HG03108 (cell line): ENCODE results near the gene EEFSEC.

Experiments used
- ATAC-seq: cut with Tn5 transposase; IDR thresholded peaks from one replicate; pipeline ENCODE4 v1.9.1; 2021; ENCODE audit warnings: moderate library complexity; ENCODE audit not compliant: unreplicated experiment

EEFSEC gene

GRCh38 chr3:128434524-128434923 is 281.2 kb downstream of the EEFSEC start:
- no peak for ATAC-seq

DNA sequence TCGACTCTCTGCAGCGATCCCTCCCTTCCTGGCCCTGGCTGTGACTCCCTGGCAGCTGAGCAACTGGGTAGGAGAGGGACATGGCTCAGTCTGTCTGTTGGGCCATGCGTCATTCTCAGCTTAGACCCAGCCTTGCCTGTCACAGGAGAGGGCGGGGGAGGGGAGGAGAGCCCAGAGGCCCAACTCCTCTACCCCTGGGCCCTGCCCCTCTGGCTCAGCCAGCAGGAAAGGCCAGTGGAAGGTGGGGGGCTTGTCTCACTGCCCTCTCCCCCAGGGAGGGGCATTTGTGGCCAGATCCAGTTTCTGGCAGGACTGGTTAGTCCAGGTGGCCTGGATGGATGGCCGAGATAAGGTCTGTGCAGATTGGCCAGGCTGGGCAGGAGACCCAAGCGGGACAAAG is 281.8 kb downstream of the EEFSEC start:
- no peak for ATAC-seq

DNA sequence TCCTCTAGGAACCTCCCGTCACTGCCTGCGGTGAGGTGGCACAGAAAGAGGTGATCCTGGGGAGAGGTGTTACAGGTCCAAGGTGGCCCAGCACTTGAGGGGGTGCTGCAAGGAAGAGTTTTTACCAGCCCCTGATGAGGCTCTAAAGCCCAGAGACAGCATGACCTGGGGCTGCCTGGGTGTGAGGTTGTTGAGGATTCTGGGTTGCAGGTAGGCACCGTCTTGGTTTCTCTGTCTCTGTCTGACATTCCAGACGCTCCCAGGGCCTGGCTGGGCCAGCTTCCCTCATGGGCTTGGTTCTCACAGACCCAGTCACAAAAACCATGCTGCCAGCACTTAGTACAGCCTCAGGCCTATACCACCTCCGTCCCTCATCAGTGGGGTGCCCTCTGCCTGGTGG is 282.3 kb downstream of the EEFSEC start:
- ATAC-seq = no peak

- ATAC-seq = no peak
These were observed 282.9 kb downstream of the EEFSEC start for GRCh38 chr3:128436214-128436613.

DNA sequence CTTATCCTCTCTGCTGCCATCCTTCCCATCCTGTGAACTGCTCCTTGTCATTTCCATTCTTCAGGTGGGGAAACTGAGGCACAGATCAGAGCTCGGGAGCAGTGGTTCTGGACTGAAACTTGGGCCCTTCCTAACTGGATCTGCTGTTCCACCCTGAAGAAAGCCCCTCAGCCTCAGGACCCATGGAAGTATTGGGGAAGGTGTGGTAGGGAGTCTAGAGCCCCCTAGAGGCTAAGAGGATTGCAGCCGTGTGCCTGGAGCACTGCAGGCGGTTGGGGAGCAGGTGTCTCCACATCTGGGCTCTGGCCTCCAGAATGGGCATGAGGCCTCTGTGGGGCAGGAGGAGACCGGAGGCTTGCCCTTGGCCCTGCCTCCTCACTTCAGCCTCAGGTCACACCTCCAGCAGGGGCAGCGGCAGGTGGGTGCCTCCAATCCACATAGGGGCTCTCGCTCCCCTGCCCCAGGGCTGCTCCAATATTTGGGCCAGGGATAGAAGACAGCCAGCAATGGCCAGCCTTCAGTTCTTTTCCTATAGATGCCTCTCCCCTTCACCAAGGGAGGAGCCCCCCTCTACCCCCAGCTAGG is 285.3 kb downstream of the EEFSEC start:
- no peak for ATAC-seq

- no peak for ATAC-seq
These were observed 285.9 kb downstream of the EEFSEC start for GRCh38 chr3:128439226-128439625.

DNA sequence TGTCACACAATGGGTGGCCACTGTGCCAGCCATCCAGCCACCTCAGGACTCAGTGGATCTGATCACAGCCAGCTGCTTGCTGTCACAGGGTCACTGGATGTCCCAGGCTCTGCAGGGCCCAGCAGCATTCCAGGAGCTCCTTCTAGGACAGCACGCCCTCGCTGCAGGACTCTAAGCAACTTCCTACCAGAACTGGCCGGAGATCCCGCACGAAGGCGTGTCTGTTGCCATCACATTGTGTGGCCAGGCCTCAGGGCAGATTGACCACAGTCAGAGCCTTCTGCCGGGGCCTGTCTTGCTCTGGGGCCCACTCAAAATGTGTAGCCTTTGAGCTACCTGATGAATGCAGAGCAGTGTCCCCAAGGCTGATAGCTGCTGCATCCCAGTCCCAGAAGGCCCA is 288.8 kb downstream of the EEFSEC start:
- ATAC-seq = no peak

- ATAC-seq = no peak
These were observed 289.7 kb downstream of the EEFSEC start for GRCh38 chr3:128442949-128443348.

DNA sequence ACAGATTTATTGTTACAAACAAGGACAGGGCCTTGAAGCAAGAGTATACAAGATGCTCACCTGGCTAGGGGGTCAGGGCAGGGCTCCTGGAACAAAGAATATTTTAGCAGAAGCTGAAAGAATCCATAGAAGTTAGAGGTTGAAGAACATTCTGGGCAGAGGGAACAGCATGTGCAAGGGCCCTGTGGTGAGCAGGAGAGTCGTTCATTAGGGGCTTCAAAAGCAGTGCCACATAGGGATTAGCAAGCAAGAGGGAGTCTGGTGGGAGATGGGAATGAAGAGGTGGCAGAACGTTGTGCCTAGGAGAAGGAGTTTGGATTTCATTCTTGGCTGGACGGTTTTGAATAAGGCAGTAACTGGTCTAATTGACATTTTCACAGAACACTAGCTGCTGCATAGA is 290.5 kb downstream of the EEFSEC start:
- ATAC-seq = no peak

GRCh38 chr3:128445357-128445756 is 292.1 kb downstream of the EEFSEC start:
- no peak for ATAC-seq

- ATAC-seq = no peak
These were observed 293.5 kb downstream of the EEFSEC start for GRCh38 chr3:128446821-128447220.

DNA sequence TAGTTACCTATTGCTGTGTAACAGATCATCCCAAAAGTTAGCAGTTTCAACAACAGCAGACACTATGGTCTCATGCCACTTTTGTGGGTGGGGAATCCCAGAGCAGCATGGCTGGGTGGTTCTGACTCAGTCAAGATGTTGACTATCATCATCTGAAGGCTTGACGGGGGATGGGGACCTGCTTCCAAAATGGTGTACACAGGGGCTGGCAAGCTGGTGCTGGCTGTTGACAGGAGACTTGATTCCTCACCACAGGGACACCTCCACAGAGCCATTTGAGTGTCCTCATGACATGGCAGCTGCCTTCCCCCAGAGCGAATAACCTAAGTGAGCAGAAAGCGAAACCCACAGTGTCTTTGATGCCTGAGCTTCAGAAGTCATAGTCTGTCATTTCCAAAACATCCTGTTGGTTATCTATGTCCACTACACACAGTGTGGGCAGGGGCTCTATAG is 294.3 kb downstream of the EEFSEC start:
- ATAC-seq = no peak

DNA sequence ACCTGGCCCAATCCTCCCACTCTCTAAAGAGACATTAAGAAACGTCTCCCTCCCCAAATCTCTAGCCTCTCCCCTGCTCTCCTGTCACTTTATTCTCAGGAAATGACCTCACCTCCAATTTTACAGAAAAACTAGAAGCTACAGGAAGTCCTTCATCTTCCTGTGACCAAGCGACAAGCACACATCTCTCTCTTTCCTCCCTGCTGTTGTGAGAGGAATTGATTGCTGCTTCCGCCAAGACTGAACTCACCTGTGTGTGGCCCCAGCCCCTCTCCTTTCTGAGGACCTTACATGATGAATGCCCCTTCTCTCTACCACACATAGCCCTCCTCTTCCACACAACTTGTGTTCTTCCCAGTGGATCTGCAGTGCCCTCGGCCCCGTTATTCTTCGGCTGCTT is 295.2 kb downstream of the EEFSEC start:
- no peak for ATAC-seq

DNA sequence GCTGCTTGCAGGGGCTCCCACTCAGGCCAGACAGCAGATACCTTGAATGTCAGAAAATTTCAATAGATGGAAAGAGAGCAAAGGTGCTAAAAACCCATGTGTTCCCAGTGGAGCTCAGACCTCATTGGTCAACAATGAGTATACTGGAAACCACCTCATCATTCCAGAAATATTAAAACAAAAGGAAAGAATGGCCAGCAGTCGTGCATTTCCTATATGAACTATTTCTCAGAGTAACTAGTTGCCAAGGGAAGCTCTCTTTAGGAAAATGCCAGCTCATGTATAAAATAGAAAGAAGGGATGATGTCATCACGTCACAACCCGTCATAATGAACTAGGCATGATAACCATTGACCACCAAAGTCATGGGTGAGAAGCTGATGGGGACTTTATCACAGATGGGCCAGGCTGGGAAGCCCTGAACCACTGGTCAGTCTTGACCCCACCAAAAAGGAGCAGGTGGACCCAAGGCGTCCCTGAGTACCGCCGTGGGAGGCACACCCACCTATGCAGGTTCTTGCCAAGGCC is 295.9 kb downstream of the EEFSEC start:
- no peak for ATAC-seq

DNA sequence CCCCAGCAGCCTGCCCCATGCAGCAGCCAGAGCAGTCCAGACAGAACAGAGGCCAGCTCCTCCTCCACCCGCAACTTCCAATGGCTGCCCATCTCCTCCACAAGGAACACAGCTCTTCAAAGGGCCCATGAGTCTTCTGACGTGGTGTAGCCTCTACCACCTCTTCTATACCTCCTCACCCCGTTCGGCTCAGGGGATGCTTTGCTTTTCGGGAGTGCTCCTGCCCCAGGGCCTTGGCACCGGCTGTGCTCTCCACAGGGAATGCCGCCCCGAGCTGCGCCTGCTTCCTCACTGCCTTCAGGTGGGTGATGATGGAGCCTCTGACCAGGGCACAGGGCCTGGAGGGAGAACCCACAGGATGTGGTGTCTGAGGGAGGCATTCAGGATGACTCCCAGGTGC is 298.8 kb downstream of the EEFSEC start:
- no peak for ATAC-seq

GRCh38 chr3:128452678-128453275 is 299.5 kb downstream of the EEFSEC start:
- ATAC-seq = no peak

DNA sequence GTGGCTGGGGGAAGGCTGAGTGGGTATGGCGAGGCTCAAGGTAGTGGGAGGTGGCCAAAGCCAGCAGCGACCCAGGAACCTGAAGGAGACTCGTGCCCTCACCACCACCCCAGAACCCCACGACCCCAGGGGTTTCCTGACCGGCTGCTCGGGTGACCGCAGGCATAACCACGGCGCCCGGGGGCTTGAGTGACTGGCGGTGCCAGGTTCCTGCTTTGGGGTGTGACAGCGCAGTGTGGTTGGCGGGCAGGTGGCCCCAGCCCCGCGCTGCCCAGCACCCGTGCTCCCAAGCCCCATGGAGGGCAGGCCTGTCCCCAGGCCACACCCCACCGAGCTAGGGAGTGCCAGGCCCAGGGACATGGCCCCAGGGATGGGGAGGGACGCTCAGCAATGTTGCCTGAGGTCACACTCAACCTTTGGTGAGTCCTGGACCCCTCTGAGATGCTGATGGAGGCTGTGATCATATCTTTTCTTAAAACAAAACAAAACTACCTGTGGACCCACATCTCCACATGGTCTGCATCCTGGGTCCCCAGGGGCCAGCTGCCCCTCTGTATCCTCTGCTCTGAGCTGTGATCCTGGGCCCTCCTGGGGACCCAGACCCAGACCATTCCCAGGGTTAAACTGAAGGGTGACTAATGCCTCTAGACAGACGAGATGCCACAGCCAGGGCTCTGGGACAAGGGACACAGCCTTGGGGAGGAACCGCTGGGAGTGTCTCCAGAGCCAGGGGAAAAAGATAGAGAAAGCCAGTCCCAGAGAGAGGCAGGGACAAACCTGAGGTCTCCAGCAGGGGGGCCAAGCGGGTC is 300.4 kb downstream of the EEFSEC start:
- no peak for ATAC-seq

DNA sequence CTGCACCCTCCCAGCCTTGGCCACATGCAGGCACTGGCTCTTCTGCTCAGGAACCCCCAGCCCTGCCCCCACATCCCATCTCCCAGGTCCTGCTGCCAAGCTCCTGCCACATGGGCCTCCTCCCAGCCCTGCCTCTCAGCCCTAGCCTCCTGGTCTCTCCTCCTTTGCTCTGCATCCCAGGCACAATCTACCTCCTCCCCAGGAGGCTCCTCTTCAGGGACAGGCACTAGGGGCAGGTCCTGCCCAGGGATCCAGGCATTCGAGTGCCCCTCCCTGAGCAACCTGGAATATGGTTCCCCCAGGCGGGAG is 301.0 kb downstream of the EEFSEC start:
- ATAC-seq = no peak

DNA sequence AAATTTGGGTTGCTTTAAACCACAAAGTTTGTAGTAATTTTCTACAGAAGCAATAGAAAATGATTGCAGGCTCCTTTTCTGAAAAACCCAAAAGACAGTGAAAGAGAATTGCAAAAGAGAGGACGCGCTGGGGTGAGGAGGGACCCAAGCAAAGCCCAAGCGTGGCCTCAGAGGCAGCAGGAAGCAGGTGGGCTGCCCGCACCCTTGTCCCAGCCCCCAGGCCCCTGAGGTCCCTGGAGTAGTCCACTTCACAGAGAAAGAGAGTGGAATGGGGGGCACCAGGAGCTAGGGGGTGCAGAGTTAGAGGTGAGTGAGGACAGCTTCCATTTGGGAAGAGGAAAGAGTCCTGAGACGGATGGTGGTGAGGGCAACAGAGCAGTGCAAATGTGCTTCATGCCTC is 301.8 kb downstream of the EEFSEC start:
- ATAC-seq = no peak

DNA sequence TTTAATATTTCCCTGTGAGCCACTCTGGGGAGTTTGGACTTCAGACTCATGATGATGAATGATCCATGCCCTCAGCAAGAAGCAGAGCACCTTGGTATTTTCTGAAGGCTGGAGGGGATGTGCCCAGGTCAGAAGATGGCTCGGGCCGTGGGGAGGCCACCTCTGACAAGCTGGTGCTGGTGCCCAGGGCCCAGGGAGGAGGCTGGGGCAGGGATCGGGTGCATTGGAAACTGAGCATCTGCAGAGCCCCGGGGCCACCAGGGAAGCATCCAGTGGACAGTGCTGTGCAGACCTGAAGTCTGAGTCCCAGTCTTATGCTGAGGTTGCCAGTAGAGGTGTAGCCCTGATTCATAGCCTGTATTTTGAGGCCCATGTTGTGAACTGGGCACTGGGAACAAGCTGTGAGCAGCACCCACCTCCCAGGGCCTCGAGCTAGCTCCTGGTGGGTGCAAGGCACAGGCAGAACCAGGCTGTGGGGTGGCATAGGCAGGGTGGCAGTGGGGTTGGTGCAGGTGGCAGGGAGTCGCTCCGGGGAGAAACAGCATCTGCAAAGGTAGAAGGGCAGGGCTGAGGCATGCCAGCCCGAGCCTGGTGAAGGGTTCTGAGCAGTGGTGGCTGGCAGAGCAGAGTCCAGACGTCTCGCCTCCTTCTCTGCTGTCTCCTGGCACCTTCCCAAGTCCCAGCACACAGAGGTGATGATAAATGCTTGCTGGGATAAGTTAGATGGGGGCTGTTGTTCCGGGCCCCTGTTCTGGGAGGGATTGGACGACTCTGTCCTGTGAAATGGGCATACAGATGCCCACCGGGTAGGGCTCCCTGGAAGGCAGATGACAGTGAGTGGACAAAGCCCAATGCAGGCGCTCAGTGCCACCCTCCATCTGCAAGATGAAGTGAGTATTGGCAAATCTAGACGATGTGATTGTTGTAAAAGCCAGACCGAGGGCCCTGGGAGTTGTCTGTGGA is 302.8 kb downstream of the EEFSEC start:
- ATAC-seq = no peak
